Esophagus mucosa (tissue), 1 donor: ENCODE data around the gene SNX30. TPM values are rescaled to one million over a fixed set of nuclear protein-coding genes. Genes with fewer than 3 reads are reported as not detected.
"Not testable (repeated sequence)": the region's sequence is repeated elsewhere in the genome, so short reads cannot be mapped to it uniquely, and the experiment has no call there.

ENCODE experiments used
- ATAC-seq: fragments of 200-7000 bp; cut with Tn5 transposase; one replicate; pipeline ENCODE4 v1.9.1; 2020
- total RNA-seq: library from RNA; stranded (reverse); gene quantifications from one replicate; pipeline ENCODE4 v1.2.4, GENCODE V29; 2023
- donor health status: DM: yes; HTN: yes; CAD: no.

Gene SNX30, protein sequence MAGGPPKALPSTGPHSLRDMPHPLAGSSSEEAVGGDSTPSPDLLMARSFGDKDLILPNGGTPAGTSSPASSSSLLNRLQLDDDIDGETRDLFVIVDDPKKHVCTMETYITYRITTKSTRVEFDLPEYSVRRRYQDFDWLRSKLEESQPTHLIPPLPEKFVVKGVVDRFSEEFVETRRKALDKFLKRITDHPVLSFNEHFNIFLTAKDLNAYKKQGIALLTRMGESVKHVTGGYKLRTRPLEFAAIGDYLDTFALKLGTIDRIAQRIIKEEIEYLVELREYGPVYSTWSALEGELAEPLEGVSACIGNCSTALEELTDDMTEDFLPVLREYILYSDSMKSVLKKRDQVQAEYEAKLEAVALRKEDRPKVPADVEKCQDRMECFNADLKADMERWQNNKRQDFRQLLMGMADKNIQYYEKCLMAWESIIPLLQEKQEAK
- 8.5 TPM for total RNA-seq

- peak; percentile 89 for ATAC-seq
Measured at GRCh38 chr9:112750016-112750763, at the start of gene SNX30. Gene SNX30 (plus strand): TSS chr9:112750760. CDS start chr9:112751002, 242 bp downstream.

- ATAC-seq: no peak
Measured at GRCh38 chr9:112703304-112703703, 47.3 kb upstream of the SNX30 start.

DNA sequence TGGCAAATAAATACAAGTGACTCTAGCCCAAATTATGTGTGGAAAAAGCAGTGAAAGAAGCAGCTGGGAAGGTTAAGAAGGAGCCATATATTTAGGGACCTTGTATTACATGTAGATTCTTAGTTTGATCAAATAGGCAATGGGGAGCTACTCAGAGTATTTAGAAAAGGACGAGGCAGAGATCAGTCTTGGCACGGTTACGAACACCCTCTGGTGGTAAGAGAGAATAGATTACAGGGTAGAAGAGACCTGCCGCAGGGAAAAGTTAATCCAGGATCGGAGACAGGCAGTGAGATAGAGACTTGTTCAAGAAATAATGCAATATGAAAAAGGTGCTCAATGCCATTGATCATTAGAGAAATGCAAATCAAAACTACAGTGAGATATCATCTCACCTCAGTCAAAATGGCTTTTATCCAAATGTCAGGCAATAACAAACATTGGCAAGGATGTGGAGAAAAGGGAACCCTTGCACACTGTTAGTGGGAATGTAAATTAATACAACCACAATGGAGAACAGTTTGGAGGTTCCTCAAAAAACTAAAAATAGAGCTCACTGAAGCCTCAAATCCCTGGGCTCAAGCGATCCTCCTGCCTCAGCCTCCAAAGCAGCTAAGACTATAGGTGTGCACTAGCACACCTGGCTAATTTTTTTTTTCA is 44.7 kb upstream of the SNX30 start:
- ATAC-seq: peak; percentile 68

DNA sequence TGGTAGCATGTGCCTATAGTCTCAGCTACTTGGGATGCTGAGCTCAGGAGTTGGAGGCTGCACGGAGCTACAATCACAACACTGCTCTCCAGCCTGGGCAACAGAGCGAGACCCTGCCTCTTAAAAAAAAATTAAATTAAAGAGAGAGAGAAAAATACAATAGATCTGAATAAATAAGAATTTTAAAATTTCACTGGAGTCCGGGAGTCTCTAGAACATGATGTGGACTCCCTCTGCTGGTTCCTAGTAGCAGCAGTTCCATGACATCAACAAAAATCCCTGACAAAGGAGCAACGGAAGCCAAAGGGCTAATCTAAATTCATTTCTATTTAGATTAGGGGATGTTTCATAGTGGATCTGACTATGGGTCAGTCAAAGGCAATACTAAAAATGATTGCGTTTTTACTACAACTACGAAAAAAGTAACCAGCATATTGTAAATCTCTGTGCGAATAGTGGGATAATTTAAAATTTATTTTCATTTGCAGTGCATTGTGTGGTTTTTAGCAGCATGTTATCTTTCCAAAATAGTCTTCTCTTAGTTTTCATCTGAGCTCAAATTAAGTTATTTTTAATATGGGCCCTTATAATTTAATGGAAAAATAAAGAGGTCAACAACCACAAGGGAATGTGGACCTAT is 39.4 kb upstream of the SNX30 start:
- no peak for ATAC-seq

DNA sequence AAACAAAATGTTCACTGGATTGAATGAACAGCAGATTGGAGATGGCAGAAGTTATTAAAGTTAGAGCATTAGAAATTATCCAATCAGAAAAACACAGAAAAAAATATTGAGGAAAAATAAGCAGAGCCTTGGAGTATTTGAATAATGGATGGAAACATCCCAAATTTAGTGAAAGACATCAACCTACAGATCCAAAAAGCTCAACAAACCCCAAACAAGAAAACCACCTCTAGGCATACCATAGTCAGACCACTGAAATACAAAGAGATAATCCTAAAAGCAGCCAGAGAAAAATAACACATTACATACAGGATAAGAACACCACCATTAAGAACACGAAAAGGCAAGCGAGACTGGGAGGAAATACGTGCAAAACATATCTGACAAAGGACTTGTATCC is 37.9 kb upstream of the SNX30 start:
- no peak for ATAC-seq

- peak; percentile 98 for ATAC-seq
Measured at GRCh38 chr9:112717661-112718331, 32.8 kb upstream of the SNX30 start, which contains the start of gene INIP. Gene INIP (minus strand): TSS chr9:112718117. CDS start chr9:112716485, 1,632 bp downstream.

- ATAC-seq: no peak
Measured at GRCh38 chr9:112719241-112719691, 31.3 kb upstream of the SNX30 start.

DNA sequence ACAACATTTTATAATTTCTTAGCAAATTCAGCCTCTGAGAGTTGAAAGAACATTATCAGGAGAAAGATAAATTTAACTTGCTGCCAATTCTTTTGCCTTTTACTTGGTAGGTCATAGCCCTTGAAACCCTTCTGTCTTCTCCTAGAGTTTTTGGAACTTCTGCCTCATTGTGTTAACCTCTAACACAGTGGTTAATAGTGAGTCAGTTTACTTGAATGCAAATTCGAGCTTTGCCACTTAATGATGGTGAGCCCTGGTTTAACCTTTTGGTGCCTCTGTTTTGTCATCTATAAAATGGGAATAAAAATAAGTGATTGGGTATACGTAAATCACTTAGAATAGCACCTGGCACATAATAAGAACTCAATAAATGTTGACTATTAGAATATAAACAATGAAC is 30.9 kb upstream of the SNX30 start:
- ATAC-seq: no peak

DNA sequence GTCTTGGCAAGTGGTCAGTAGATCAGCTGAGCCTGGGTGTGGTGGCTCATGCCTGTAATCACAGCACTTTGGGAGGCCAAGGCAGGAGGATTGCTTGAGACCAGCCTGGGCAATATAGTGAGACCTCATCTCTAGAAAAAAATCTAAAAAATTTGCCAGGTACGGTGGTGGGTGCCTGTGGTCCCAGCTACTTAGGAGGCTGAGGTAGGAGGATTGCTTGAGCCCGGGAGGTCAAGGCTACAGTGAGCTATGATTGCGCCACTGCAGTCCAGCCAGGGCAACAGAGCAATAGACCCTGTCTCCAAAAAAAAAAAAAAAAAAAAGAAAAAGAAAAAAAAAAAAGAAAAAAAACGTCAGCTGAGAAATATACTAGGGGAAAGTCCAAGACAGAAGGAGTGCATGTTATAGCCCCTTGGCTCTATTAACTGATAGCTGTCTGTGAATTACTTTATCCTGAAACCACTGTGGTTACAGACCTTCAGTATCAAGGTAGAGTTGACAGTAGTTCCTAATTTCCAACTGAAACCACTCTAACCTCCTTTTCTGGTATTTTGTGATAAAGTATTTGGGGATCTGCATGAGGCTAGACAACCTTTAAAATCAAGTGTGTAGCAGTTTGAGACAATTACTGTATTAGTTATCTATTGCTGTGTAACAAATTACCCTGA is 30.3 kb upstream of the SNX30 start:
- no peak for ATAC-seq

GRCh38 chr9:112722749-112723148 is 27.8 kb upstream of the SNX30 start:
- not testable (repeated sequence) for ATAC-seq

DNA sequence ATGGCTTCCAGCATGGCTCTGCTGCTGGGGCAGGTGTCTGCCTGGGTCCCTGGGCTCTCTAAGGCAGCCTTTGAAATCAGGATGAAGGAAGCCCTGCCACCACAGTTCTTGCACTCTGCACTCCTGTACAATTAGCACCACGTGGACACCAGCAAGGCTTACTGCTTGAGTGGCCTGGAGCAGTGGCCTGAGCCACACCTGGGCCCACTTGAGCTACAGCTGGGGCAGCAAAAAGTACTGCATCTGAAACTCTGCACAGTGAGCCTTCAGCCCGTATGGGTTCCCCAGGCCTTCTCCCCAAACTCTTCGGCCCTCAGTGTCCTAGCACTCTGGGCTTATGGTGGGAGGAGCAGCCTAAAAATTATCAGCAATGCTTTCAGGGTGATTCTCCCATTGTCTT is 24.6 kb upstream of the SNX30 start:
- ATAC-seq: no peak

- no peak for ATAC-seq
Measured at GRCh38 chr9:112726428-112726827, 24.1 kb upstream of the SNX30 start.

DNA sequence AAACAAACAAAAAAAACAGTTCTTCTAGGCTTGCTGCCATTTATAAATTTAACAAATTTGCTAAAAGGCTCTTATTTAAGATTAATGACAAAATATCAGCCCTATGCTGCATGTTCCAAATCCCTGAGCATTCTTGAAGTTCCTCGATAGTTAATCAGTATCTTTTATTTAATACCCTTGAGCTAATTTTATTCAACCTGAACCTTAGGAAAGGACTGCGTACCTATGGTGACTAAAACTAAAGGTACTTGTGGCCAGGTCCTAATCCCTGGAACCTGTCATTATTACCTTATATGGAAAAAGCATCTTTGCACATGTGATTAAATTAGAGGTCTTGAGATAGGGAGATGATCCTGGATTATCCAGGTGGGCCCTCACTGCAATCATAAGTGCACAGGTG is 22.2 kb upstream of the SNX30 start:
- no peak for ATAC-seq

DNA sequence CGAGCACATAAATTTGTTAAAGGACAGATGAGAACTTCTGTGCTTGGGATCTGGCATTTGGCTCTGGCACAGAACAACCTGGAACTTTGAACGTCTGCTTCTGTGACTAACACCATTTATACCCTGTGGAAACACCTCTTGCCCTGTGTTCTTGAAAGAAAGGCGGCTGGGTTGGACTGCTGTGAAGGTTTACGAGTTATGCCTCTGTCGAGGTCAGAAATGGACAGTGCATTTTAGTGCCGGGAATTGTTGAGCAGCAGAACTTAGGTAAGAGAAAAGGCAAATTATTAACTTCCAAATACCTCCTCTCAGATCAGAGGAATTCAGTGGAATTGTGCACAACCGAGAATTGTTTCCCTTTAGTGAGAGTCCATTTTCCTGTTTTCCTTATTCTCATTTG is 18.6 kb upstream of the SNX30 start:
- no peak for ATAC-seq

- ATAC-seq: no peak
Measured at GRCh38 chr9:112734892-112735291, 15.7 kb upstream of the SNX30 start.

GRCh38 chr9:112743216-112743836 is 7.2 kb upstream of the SNX30 start:
- peak; percentile 31 for ATAC-seq

DNA sequence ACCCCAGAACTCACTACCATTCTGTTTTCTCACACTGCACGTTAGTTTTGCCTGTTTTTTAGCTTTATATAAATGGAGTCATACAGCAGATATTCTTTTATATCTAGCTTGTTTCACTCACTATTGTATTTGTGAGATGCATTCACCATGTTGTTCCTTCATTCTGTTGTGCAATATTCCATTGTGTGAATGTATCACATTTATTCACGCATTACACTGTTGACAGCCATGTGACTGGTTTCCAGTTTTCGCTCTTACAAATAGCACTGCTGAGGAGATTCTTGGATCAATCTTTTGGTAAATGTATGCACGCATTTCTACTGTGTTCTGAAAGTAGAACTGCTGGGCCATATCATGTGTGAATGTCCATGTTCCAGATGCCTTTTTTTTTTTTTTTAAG is 6.4 kb upstream of the SNX30 start:
- ATAC-seq: no peak

- no peak for ATAC-seq
Measured at GRCh38 chr9:112747094-112747493, 3.5 kb upstream of the SNX30 start.

DNA sequence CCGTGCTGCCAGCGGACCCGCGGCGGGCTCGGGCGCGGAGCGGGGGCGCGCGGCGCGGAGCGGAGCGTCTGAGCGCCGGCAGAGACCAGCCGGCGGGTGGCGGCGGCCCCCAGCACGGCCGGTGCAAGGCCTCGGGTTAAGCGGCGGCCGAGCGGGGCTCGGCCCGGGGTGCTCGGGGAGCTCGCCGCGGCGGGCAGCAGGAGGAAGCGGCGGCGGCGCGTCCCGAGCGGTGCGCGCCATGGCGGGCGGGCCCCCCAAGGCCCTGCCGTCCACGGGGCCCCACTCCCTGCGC is 150 bp downstream of the SNX30 start:
- ATAC-seq: no peak

DNA sequence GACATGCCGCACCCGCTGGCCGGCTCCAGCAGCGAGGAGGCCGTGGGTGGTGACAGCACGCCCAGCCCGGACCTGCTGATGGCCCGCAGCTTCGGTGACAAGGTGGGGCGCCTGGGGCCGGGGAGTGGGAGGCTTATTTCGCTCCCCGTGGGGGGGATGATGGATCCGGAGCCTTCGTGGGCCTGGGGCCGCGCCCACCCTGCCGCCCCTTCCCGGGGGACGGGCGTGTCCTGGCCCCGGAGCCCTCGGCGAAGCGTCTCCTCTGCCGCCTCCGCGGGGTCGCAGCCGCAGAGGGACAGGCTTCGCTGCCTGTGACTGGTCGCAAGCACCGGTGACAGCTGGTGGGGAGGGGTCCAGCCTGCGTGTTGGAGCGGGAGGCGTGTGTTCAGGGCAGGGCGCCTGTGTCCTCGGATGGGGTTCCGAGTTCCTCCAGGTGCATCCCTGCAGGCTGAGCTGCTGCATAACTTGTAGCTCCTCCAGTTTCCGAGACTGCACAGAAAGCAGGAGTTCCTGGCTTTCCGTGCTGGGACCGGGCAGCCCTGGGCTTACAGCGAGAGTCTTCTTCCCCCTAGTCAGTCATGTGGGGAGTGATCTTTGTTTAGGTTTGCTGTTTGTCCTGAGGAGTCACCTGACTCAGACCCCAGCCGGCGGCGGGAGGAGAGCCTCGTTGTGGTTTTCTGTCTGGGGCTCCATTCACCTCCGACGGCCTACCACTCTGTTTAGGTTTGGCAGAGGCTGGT is 666 bp downstream of the SNX30 start:
- peak; percentile 25 for ATAC-seq
